Panc1 (cell line): Measurements from ENCODE around the gene SPAG6. TPM values are rescaled to one million over a fixed set of nuclear protein-coding genes. Genes with fewer than 3 reads are reported as not detected.

Source experiments
- ATAC-seq: fragments of 200-7000 bp; cut with Tn5 transposase; 2 replicates; pipeline ENCODE4 v1.9.1; 2020; ENCODE audit warnings: mild to moderate bottlenecking, moderate library complexity
- BruUV-seq: library from RNA; stranded (reverse); fragments of 400-500 nt; replicated peaks from 2 replicates; lab custom pipeline; 2021; lab: Mats Ljungman, UMichigan
- CTCF ChIA-PET: fragments of 300-600 bp; sonication (Branson Sonifier 250); formaldehyde crosslinking; loops from one replicate; lab custom pipeline; 2022; ENCODE audit warnings: antibody characterized with exemption; lab: Charles Lee
- POLR2A ChIA-PET: fragments of 300-600 bp; sonication (Branson Sonifier 250); formaldehyde crosslinking; loops from one replicate; lab custom pipeline; 2022; ENCODE audit warnings: antibody characterized with exemption; lab: Charles Lee
- DNase-seq: peaks from one replicate; pipeline ENCODE4 v3.0.0-alpha.2; 2010; ENCODE audit warnings: low read depth, low spot score
- H3K27ac ChIP-seq: 2 replicates; pipeline ENCODE4 v1.5.1; 2011; ENCODE audit warnings: mild to moderate bottlenecking, low read length, inconsistent platforms
- H3K27me3 ChIP-seq: fragments of 200-500 bp; sonication (Bioruptor generic); 2 replicates; pipeline ENCODE4 v1.6.0; 2014; ENCODE audit warnings: low read length, inconsistent platforms; ENCODE audit not compliant: control insufficient read depth, insufficient read depth
- H3K36me3 ChIP-seq: fragments of 200-500 bp; sonication (Bioruptor generic); 2 replicates; pipeline ENCODE4 v1.5.1; 2014; ENCODE audit warnings: inconsistent platforms, mild to moderate bottlenecking, low read length, moderate library complexity; ENCODE audit not compliant: control insufficient read depth, insufficient read depth
- H3K4me1 ChIP-seq: 2 replicates; pipeline ENCODE4 v1.5.1; 2011; ENCODE audit warnings: inconsistent platforms, mild to moderate bottlenecking, low read length, moderate library complexity; ENCODE audit not compliant: control insufficient read depth, insufficient read depth
- H3K4me3 ChIP-seq, 2 experiments: 2 replicates each; pipeline ENCODE4 v1.5.1; 2011 to 2012; ENCODE audit warnings: low read depth in 2 of 2, low read length in 2 of 2, mild to moderate bottlenecking in 2 of 2, inconsistent platforms in 1 of 2, moderate library complexity in 1 of 2
- H3K9me3 ChIP-seq: fragments of 200-500 bp; sonication (Bioruptor generic); 2 replicates; pipeline ENCODE4 v1.5.1; 2014; ENCODE audit warnings: low read depth, mild to moderate bottlenecking, inconsistent platforms, low read length, moderate library complexity; ENCODE audit not compliant: control insufficient read depth, insufficient read depth
- CTCF ChIP-seq: fragments of 450-650 bp; IDR thresholded peaks from 2 replicates; pipeline ENCODE4 v1.5.1; 2017; ENCODE audit warnings: mild to moderate bottlenecking
- POLR2AphosphoS5 ChIP-seq: IDR thresholded peaks from 2 replicates; pipeline ENCODE4 v1.6.1; 2012; ENCODE audit warnings: mild to moderate bottlenecking, low read depth, low read length, moderate library complexity
- REST ChIP-seq, 2 experiments: IDR thresholded peaks; 2 replicates each; pipeline ENCODE4 v1.6.1; 2011 to 2012; ENCODE audit warnings: low read depth in 2 of 2, control low read depth in 1 of 2, low read length in 1 of 2, mild to moderate bottlenecking in 1 of 2, moderate library complexity in 1 of 2; ENCODE audit not compliant: insufficient read depth in 1 of 2
- SIN3A ChIP-seq: IDR thresholded peaks from 2 replicates; pipeline ENCODE4 v1.6.1; 2012; ENCODE audit warnings: low read depth, mild to moderate bottlenecking, low read length, moderate library complexity, borderline replicate concordance; ENCODE audit not compliant: insufficient read depth
- TCF7L2 ChIP-seq: IDR thresholded peaks from 2 replicates; pipeline ENCODE4 v1.6.1; 2011; ENCODE audit warnings: mild to moderate bottlenecking, low read depth, low read length, inconsistent platforms
- in situ Hi-C: cut with HindIII; loops from 2 replicates; pipeline ENCODE4 v1.10.0; 2016; ENCODE audit warnings: low sequenced_read_pairs, low pct_unique_long_range_greater_than_20kb
- intact Hi-C: fragments of 100-400 bp; cut with micrococcal nuclease; formaldehyde crosslinking; loops from one replicate; pipeline ENCODE4 v1.10.0; 2022; ENCODE audit not compliant: unreplicated experiment
- total RNA-seq: library from RNA; stranded (reverse); gene quantifications from one replicate; pipeline ENCODE4 v1.2.1, GENCODE V29; 2021; ENCODE audit not compliant: unreplicated experiment

The SPAG6 gene
- total RNA-seq, 1 experiment from 2014 or later = not detected

- in situ Hi-C loops (no loop called here), intact Hi-C loops (loop anchor here (5.0 kb wide), 1 partner anchor 325 kb away; no protein-coding TSS in a partner anchor)
- POLR2A ChIA-PET = interaction anchor here (0.7 kb wide), 1 partner anchor 314 kb away, joined by 4 read pairs; the partner anchor contains the start of gene DNAJC1
- ATAC-seq (peak; percentile 16), DNase-seq (no peak)
- BruUV-seq = no TSS peak
- peaks cover 11% of the 10 kb centered on the region for H3K4me1 ChIP-seq
- CTCF ChIA-PET = no interaction called here
- H3K36me3 ChIP-seq = no peaks in the 10 kb centered on the region; the same call in 1 of the 2 replicates
- TF ChIP-seq POLR2AphosphoS5 (no peak), SIN3A (no peak), CTCF (no peak), REST (IDR thresholded peaks at IDR 0.05; ENCODE audit: insufficient read depth in 1 of 2, low read depth in 2 of 2, low read length in 1 of 2) (no peak), TCF7L2 (no peak)
- H3K27ac ChIP-seq = peak overlapping the region; percentile 86
- peak overlapping the region; percentile 58 to 72 for H3K4me3 ChIP-seq
- H3K9me3 ChIP-seq = no peaks in the 10 kb centered on the region
- H3K27me3 ChIP-seq = no peaks in the 10 kb centered on the region; the same call in 1 of the 2 replicates
Measured at GRCh38 chr10:22317076-22317370, 28.3 kb upstream of the SPAG6 start.

- Histone ChIP-seq H3K27me3 (no peaks in the 10 kb centered on the region; the same call in 1 of the 2 replicates), H3K4me1 (peaks cover 16% of the 10 kb centered on the region), H3K36me3 (no peaks in the 10 kb centered on the region; the same call in 1 of the 2 replicates), H3K9me3 (no peaks in the 10 kb centered on the region), H3K27ac (peak overlapping the region; percentile 86; the same call in 1 of the 2 replicates), H3K4me3 (peak overlapping the region; percentile 30 to 58)
- BruUV-seq = no TSS peak
- CTCF ChIA-PET = no interaction called here
- POLR2A ChIA-PET = interaction anchor here (0.5 kb wide), 1 partner anchor 57 kb away, joined by 3 read pairs; no protein-coding TSS in a partner anchor
- intact Hi-C loops = loop anchor here (5.0 kb wide), 1 partner anchor 326 kb away; no protein-coding TSS in a partner anchor
- DNase-seq = no peak
- ATAC-seq = no peak
- in situ Hi-C loops = no loop called here
- TF ChIP-seq REST (IDR thresholded peaks at IDR 0.05; ENCODE audit: insufficient read depth in 1 of 2, low read depth in 2 of 2, low read length in 1 of 2) (no peak), CTCF (no peak), TCF7L2 (no peak), SIN3A (no peak), POLR2AphosphoS5 (no peak)
Measured at GRCh38 chr10:22317771-22318565, 27.3 kb upstream of the SPAG6 start.
